NT2/D1 (cell line): ENCODE results near the gene GRIK1.
A peak's percentile ranks its signal among the peaks of the same experiment; 100 is the strongest.

ENCODE experiments used
- DNase-seq: peaks from one replicate; pipeline ENCODE4 v3.0.0-alpha.2; 2011; ENCODE audit warnings: low read depth, low spot score
- H3K27me3 ChIP-seq: 2 replicates; pipeline ENCODE4 v1.6.0; 2011; ENCODE audit warnings: mild to moderate bottlenecking; ENCODE audit not compliant: insufficient read length, insufficient read depth
- H3K36me3 ChIP-seq: 2 replicates; pipeline ENCODE4 v1.6.1; 2011; ENCODE audit warnings: mild to moderate bottlenecking, low read length, mixed read lengths; ENCODE audit not compliant: insufficient read depth, insufficient read length
- H3K4me1 ChIP-seq: 2 replicates; pipeline ENCODE4 v1.5.1; 2011; ENCODE audit not compliant: insufficient read depth, insufficient read length
- H3K4me3 ChIP-seq: 2 replicates; pipeline ENCODE4 v1.5.1; 2011; ENCODE audit warnings: low read depth; ENCODE audit not compliant: insufficient read length
- H3K9ac ChIP-seq: 2 replicates; pipeline ENCODE4 v1.6.0; 2011; ENCODE audit warnings: low read depth; ENCODE audit not compliant: insufficient read length
- H3K9me3 ChIP-seq: 2 replicates; pipeline ENCODE4 v1.5.1; 2011; ENCODE audit warnings: mild to moderate bottlenecking, low read length; ENCODE audit not compliant: insufficient read depth
- SUZ12 ChIP-seq: IDR thresholded peaks from 2 replicates; pipeline ENCODE4 v1.6.1; 2011; ENCODE audit not compliant: insufficient read length, insufficient read depth; ENCODE audit errors: extremely low read depth
- YY1 ChIP-seq: IDR thresholded peaks from 2 replicates; pipeline ENCODE4 v1.6.1; 2011; ENCODE audit not compliant: insufficient read length, insufficient read depth
- ZNF274 ChIP-seq: IDR thresholded peaks from 2 replicates; pipeline ENCODE4 v1.6.1; 2011; ENCODE audit warnings: mild to moderate bottlenecking, low read depth, low read length

The GRIK1 gene

DNA sequence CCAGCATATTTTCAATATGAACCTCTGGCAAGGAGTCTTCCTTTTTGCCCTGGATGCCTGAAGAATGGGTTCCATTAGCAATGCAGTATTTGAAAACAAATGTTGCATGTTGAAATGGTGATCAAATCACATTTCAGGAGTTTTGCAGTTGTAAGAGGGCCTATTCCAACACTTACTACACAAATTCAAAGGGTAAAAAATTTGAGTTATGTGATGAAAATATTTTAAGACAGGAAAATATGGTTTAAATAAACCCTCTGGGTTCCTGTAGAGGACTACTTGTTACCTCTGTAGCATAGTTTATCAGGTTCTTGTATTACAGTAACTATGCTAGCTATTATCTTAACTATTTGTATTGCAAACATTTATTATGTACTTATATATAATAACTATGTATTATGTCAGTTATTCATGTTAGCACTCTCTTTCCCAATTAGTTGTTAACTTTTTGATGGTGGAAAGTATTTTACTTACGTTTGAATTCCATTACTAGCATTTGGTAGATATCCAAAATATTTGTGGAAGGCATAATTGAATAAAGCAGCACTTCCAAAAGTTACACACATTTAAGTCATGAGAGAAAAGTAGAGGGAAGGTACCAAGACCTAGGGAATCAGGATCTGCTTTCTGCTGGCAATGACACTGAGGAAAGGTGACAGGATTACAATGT, 312.9 kb downstream of the GRIK1 start:
- H3K9ac ChIP-seq, result no peak overlapping the region
- no peak for TF ChIP-seq SUZ12
- no peak for TF ChIP-seq ZNF274
- no peak for TF ChIP-seq YY1
- H3K9me3 ChIP-seq, result no peaks in the 10 kb centered on the region
- no peaks in the 10 kb centered on the region for H3K36me3 ChIP-seq
- H3K27me3 ChIP-seq, result no peaks in the 10 kb centered on the region
- no peaks in the 10 kb centered on the region for H3K4me1 ChIP-seq
- no peak for DNase-seq
- H3K4me3 ChIP-seq, result no peak overlapping the region

DNA sequence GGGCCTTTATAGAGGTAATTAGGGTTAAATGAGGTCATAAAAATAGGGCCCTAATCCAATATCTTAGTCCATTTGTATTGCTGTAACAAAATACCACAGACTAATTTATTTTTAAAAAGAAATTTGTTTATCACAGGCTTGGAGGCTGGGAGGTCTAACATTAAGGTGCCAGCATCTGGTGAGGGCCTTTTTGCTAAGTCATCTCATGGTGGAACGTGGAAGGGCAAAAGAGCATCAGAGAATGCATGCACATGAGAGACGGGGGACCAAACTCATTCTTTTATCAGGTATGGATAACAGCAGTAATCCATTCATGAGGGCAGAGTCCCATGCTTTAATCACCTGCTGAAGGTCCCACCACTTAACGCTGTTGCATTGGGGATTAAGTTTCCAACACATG, 313.8 kb downstream of the GRIK1 start:
- H3K4me3 ChIP-seq, result no peak overlapping the region
- no peak overlapping the region for H3K9ac ChIP-seq
- H3K9me3 ChIP-seq, result no peaks in the 10 kb centered on the region
- TF ChIP-seq SUZ12 (no peak), ZNF274 (no peak)
- no peaks in the 10 kb centered on the region for H3K4me1 ChIP-seq
- no peaks in the 10 kb centered on the region for H3K36me3 ChIP-seq
- no peak for DNase-seq
- no peaks in the 10 kb centered on the region for H3K27me3 ChIP-seq

DNA sequence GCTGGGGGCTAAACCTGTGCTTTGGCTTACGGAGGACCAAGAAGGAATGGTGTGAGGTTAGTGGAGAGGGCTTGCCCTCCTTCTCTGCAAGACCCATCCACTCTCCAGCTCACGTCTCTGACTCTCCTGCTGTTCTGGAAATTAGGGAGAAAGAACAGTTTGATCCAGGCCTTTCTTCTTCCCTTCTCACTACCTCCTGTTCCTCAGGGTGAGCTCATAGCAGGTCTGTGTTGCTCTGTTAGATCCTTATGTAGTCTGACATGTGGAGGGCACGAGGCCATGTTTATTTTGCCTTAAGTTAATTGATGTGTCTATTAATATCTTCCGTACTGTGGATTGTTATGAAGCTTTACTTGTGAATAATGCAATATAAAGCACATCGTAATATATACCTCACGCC, 315.0 kb downstream of the GRIK1 start:
- H3K4me1 ChIP-seq, result no peaks in the 10 kb centered on the region
- DNase-seq, result no peak
- H3K4me3 ChIP-seq, result no peak overlapping the region
- no peaks in the 10 kb centered on the region for H3K27me3 ChIP-seq
- no peaks in the 10 kb centered on the region for H3K9me3 ChIP-seq
- no peak overlapping the region for H3K9ac ChIP-seq
- TF ChIP-seq YY1 (no peak), SUZ12 (no peak), ZNF274 (no peak)
- no peaks in the 10 kb centered on the region for H3K36me3 ChIP-seq

DNA sequence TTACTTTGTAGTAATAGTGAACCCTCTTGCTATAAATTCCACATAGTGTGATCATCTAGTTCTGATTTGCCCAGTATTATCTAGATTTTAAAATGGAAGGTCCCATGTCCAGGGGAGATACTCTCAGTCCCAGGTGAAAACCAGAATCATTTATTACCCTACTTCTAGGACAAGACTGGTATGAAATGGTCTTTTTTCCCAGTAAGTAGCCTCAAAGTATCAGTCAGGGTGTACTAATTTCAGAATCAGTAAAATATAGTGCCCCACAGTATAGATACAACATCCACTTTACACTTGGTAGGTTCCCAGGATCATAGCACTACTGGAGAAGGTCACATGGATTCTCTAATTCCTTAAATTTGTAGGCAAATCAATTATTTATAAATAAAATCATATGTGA, 318.3 kb downstream of the GRIK1 start:
- TF ChIP-seq ZNF274 (no peak), SUZ12 (no peak), YY1 (no peak)
- Histone ChIP-seq H3K36me3 (no peaks in the 10 kb centered on the region), H3K9ac (no peak overlapping the region), H3K4me1 (no peaks in the 10 kb centered on the region), H3K4me3 (no peak overlapping the region), H3K9me3 (no peaks in the 10 kb centered on the region), H3K27me3 (no peaks in the 10 kb centered on the region)
- no peak for DNase-seq

DNA sequence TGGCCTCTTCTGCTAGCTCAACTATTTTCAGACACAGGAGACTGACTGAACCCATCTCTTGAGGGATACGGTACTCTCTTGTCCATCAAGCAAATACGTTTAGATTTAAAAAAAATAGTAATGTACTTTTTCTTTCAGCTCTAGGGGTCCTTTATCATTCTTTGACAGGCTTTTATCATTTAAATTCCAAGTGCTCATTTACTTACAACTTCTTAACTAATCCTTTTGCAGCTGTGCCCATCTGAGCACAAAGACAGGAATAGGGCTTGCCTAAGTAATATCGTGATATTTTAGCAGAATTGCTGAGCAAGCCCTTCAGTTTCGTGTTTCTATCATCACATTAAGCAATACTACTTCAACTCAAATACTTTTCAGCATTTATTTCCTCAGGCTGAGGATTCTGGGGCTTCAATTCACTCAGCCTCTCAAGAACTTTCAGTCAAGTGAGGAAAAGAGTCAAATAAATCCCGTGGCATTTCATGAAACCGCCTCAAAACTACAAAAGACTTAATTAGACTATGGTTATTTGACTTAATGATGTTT, 323.5 kb downstream of the GRIK1 start:
- TF ChIP-seq ZNF274 (no peak), YY1 (no peak), SUZ12 (no peak)
- H3K36me3 ChIP-seq, result no peaks in the 10 kb centered on the region
- H3K27me3 ChIP-seq, result no peaks in the 10 kb centered on the region
- H3K9ac ChIP-seq, result no peak overlapping the region
- no peak overlapping the region for H3K4me3 ChIP-seq
- no peaks in the 10 kb centered on the region for H3K4me1 ChIP-seq
- H3K9me3 ChIP-seq, result no peaks in the 10 kb centered on the region
- DNase-seq, result peak; percentile 22

DNA sequence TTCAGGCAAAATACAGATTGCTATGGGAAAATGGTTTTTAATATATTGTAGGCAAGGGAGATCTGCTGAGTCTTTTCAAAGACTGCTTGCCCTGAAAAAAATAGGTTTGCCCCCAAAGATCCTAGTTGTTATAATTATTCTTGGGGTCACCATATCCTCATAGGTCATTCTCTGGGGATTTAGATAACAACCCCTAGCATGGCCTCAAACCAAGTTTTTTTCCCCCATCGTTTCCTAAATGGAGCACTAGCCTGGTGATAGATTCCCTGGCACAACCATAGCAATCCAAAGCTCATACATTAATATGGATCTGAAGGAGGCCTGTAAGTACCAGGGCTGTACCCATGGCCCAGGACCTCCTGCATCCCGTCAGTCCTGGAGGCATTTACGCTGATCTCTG, 325.9 kb downstream of the GRIK1 start:
- TF ChIP-seq SUZ12, result no peak
- TF ChIP-seq ZNF274, result no peak
- TF ChIP-seq YY1, result no peak
- no peaks in the 10 kb centered on the region for H3K27me3 ChIP-seq
- no peaks in the 10 kb centered on the region for H3K4me1 ChIP-seq
- H3K9me3 ChIP-seq, result no peaks in the 10 kb centered on the region
- H3K36me3 ChIP-seq, result no peaks in the 10 kb centered on the region
- no peak overlapping the region for H3K9ac ChIP-seq
- DNase-seq, result no peak
- H3K4me3 ChIP-seq, result no peak overlapping the region

DNA sequence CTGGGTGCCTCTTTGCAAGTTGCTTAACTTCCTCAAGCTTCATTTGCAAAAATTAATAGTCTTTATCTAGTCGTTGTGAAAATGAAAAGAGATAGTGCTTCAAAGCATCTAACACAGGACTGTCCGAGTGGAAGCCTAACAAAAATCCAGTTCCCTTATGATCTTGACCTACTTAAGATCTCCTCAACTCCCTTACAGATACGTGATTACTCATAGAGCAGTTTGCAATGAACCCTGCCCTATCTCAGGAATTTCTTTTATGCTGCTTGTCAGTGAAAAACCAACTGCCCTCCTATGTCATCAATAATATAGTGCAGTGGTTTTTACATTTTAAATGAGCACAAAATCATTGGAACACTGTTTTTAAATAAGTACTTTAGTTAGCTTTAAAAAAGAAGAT, 326.8 kb downstream of the GRIK1 start:
- Histone ChIP-seq H3K4me1 (no peaks in the 10 kb centered on the region), H3K27me3 (no peaks in the 10 kb centered on the region), H3K4me3 (no peak overlapping the region), H3K9ac (no peak overlapping the region), H3K36me3 (no peaks in the 10 kb centered on the region), H3K9me3 (no peaks in the 10 kb centered on the region)
- TF ChIP-seq YY1 (no peak), ZNF274 (no peak), SUZ12 (no peak)
- DNase-seq, result no peak
